MCF 10A (cell line): ENCODE results near the gene SDK1. TPM values are rescaled to one million over a fixed set of nuclear protein-coding genes. Genes with fewer than 3 reads are reported as not detected.
"Not testable (repeated sequence)": the region's sequence is repeated elsewhere in the genome, so short reads cannot be mapped to it uniquely, and the experiment has no call there.

ENCODE experiments used
- BruUV-seq: library from RNA; stranded (reverse); fragments of 400-500 nt; replicated peaks from 2 replicates; lab custom pipeline; 2021; lab: Mats Ljungman, UMichigan
- CTCF ChIA-PET: fragments of 300-600 bp; sonication (Branson Sonifier 250); formaldehyde crosslinking; extraction: SDS; loops from one replicate; lab custom pipeline; 2021; ENCODE audit warnings: antibody characterized with exemption, inconsistent platforms; lab: Yijun Ruan, JAX
- POLR2A ChIA-PET: fragments of 300-600, 350-650 bp; sonication (Branson Sonifier 250); formaldehyde crosslinking; extraction: SDS; loops from one replicate; lab custom pipeline; 2020; ENCODE audit warnings: antibody characterized with exemption, inconsistent platforms; lab: Yijun Ruan, JAX
- DNase-seq: peaks from one replicate; pipeline ENCODE4 v3.0.0-alpha.2; 2018; ENCODE audit not compliant: unreplicated experiment
- H3K27ac Mint-ChIP-seq: one replicate; pipeline ENCODE4 v1.8.0; 2022; ENCODE audit warnings: mild to moderate bottlenecking, low read depth, mixed read lengths; ENCODE audit not compliant: unreplicated experiment
- H3K27me3 Mint-ChIP-seq: one replicate; pipeline ENCODE4 v1.8.0; 2022; ENCODE audit warnings: mixed read lengths; ENCODE audit not compliant: insufficient read depth, unreplicated experiment
- H3K36me3 Mint-ChIP-seq: one replicate; pipeline ENCODE4 v1.8.0; 2022; ENCODE audit warnings: mild to moderate bottlenecking, moderate library complexity, mixed read lengths; ENCODE audit not compliant: insufficient read depth, unreplicated experiment
- H3K4me1 Mint-ChIP-seq: one replicate; pipeline ENCODE4 v1.8.0; 2022; ENCODE audit warnings: mixed read lengths; ENCODE audit not compliant: insufficient read depth, unreplicated experiment
- H3K4me3 Mint-ChIP-seq: one replicate; pipeline ENCODE4 v1.8.0; 2022; ENCODE audit warnings: mild to moderate bottlenecking, moderate library complexity, mixed read lengths; ENCODE audit not compliant: unreplicated experiment
- H3K9me3 Mint-ChIP-seq: one replicate; pipeline ENCODE4 v1.8.0; 2022; ENCODE audit warnings: mixed read lengths; ENCODE audit not compliant: unreplicated experiment
- CTCF ChIP-seq: fragments of 200-600 bp; IDR thresholded peaks from one replicate; pipeline ENCODE4 v1.8.0; 2022; ENCODE audit warnings: antibody characterized with exemption, mild to moderate bottlenecking; ENCODE audit not compliant: unreplicated experiment
- intact Hi-C: fragments of 100-400 bp; cut with micrococcal nuclease; formaldehyde crosslinking; loops from 2 replicates; pipeline ENCODE4 v1.14.1; 2022
- total RNA-seq: library from RNA; stranded (reverse); gene quantifications from 2 replicates; pipeline ENCODE4 v1.2.3, GENCODE V29; 2022

SDK1 gene
- total RNA-seq, 1 experiment from 2014 or later = 3.3 TPM

- Mint-ChIP-seq H3K4me3 (no peak overlapping the region), H3K27me3 (no peaks in the 10 kb centered on the region), H3K27ac (no peak overlapping the region), H3K4me1 (no peaks in the 10 kb centered on the region), H3K36me3 (no peaks in the 10 kb centered on the region), H3K9me3 (no peaks in the 10 kb centered on the region)
- no TSS peak for BruUV-seq
- ChIA-PET CTCF (no interaction called here), POLR2A (no interaction called here)
- no peak for DNase-seq
- intact Hi-C loops = no loop called here
- TF ChIP-seq CTCF = no peak
These were observed 453.7 kb downstream of the SDK1 start for GRCh38 chr7:3754493-3755341.

GRCh38 chr7:3755778-3756453 lies 454.9 kb downstream of the SDK1 start:
- POLR2A ChIA-PET, H3K4me1 Mint-ChIP-seq, DNase-seq, intact Hi-C loops, H3K27me3 Mint-ChIP-seq, H3K36me3 Mint-ChIP-seq, H3K4me3 Mint-ChIP-seq, H3K27ac Mint-ChIP-seq, H3K9me3 Mint-ChIP-seq, CTCF ChIA-PET, BruUV-seq: not testable (repeated sequence)

GRCh38 chr7:3757059-3757458 lies 456.0 kb downstream of the SDK1 start:
- no TSS peak for BruUV-seq
- Mint-ChIP-seq H3K27me3 (no peaks in the 10 kb centered on the region), H3K27ac (no peak overlapping the region), H3K4me3 (no peak overlapping the region), H3K36me3 (no peaks in the 10 kb centered on the region), H3K4me1 (peaks cover 10% of the 10 kb centered on the region), H3K9me3 (no peaks in the 10 kb centered on the region)
- ChIA-PET POLR2A (no interaction called here), CTCF (no interaction called here)
- TF ChIP-seq CTCF = no peak
- intact Hi-C loops = no loop called here
- no peak for DNase-seq

GRCh38 chr7:3760651-3761050 lies 459.6 kb downstream of the SDK1 start:
- no peaks in the 10 kb centered on the region for H3K36me3 Mint-ChIP-seq
- peaks cover 10% of the 10 kb centered on the region for H3K4me1 Mint-ChIP-seq
- no peaks in the 10 kb centered on the region for H3K9me3 Mint-ChIP-seq
- POLR2A ChIA-PET = no interaction called here
- no peak for DNase-seq
- no TSS peak for BruUV-seq
- CTCF ChIA-PET = interaction anchor here (0.6 kb wide), 1 partner anchor 916 kb away, joined by 3 read pairs; no protein-coding TSS in a partner anchor
- intact Hi-C loops = no loop called here
- TF ChIP-seq CTCF = no peak
- no peak overlapping the region for H3K27ac Mint-ChIP-seq
- no peaks in the 10 kb centered on the region for H3K27me3 Mint-ChIP-seq
- no peak overlapping the region for H3K4me3 Mint-ChIP-seq
